IMR-90 (cell line): ENCODE results near the gene ACP1.

Experiments used
- CTCF ChIP-seq: conservative IDR thresholded peaks from 2 replicates; pipeline ENCODE4 v1.5.1; 2012; ENCODE audit warnings: mild to moderate bottlenecking, low read depth, low read length, improper control_type of control experiment
- POLR2A ChIP-seq: IDR thresholded peaks from 2 replicates; pipeline ENCODE4 v1.6.1; 2012; ENCODE audit warnings: mild to moderate bottlenecking, low read depth, low read length
- USF2 ChIP-seq: fragments of 150-350 bp; IDR thresholded peaks from 2 replicates; pipeline ENCODE4 v1.6.1; 2017; ENCODE audit warnings: mild to moderate bottlenecking, antibody characterized with exemption, low read length, low read depth

- TF ChIP-seq CTCF (no peak), USF2 (no peak), POLR2A (no peak)
Measured at GRCh38 chr2:280650-281110, 15.9 kb downstream of the ACP1 start.
